H9 (cell line): Measurements from ENCODE around the gene ACOT11. TPM values are rescaled to one million over a fixed set of nuclear protein-coding genes. Genes with fewer than 3 reads are reported as not detected.
A peak's percentile ranks its signal among the peaks of the same experiment; 100 is the strongest.

Experiments used
- DNase-seq: peaks from one replicate; pipeline ENCODE4 v3.0.0-alpha.2; 2017
- H2AFZ ChIP-seq: one replicate; pipeline ENCODE4 v1.6.1; 2013; ENCODE audit warnings: mild to moderate bottlenecking, low read length, control low read depth, moderate library complexity
- H2AK5ac ChIP-seq: 2 replicates; pipeline ENCODE4 v1.6.1; 2013; ENCODE audit warnings: low read length, control low read depth, mixed read lengths; ENCODE audit not compliant: insufficient read length
- H2BK120ac ChIP-seq: one replicate; pipeline ENCODE4 v1.6.1; 2013; ENCODE audit warnings: low read depth, mild to moderate bottlenecking, low read length, control low read depth, inconsistent platforms; ENCODE audit not compliant: poor library complexity, severe bottlenecking
- H2BK12ac ChIP-seq: 2 replicates; pipeline ENCODE4 v1.6.1; 2013; ENCODE audit warnings: low read length, control low read depth, mixed read lengths, low read depth; ENCODE audit not compliant: insufficient read length
- H2BK15ac ChIP-seq: 2 replicates; pipeline ENCODE4 v1.6.1; 2013; ENCODE audit warnings: low read depth, low read length, control low read depth
- H2BK20ac ChIP-seq: one replicate; pipeline ENCODE4 v1.6.1; 2013; ENCODE audit warnings: low read depth, mild to moderate bottlenecking, low read length, control low read depth, inconsistent platforms; ENCODE audit not compliant: poor library complexity, severe bottlenecking
- H2BK5ac ChIP-seq: 2 replicates; pipeline ENCODE4 v1.6.1; 2013; ENCODE audit warnings: low read length, control low read depth, mixed read lengths; ENCODE audit not compliant: insufficient read length
- H3K14ac ChIP-seq: 2 replicates; pipeline ENCODE4 v1.6.1; 2013; ENCODE audit warnings: low read length, control low read depth; ENCODE audit not compliant: insufficient read depth
- H3K18ac ChIP-seq: 2 replicates; pipeline ENCODE4 v1.6.1; 2013; ENCODE audit warnings: low read depth, mild to moderate bottlenecking, mixed read lengths, low read length, control low read depth; ENCODE audit not compliant: insufficient read length
- H3K23ac ChIP-seq: 2 replicates; pipeline ENCODE4 v1.6.1; 2013; ENCODE audit warnings: low read length, control low read depth, mixed read lengths, low read depth; ENCODE audit not compliant: insufficient read length
- H3K23me2 ChIP-seq: 2 replicates; pipeline ENCODE4 v1.6.1; 2013; ENCODE audit warnings: low read depth, mild to moderate bottlenecking, mixed read lengths, low read length, control low read depth; ENCODE audit not compliant: insufficient read length, poor library complexity, severe bottlenecking
- H3K27ac ChIP-seq: 2 replicates; pipeline ENCODE4 v1.5.1; 2013; ENCODE audit warnings: low read length, control low read depth, mixed read lengths, low read depth; ENCODE audit not compliant: insufficient read length
- H3K27me3 ChIP-seq: 2 replicates; pipeline ENCODE4 v1.6.1; 2013; ENCODE audit warnings: low read length, control low read depth, inconsistent platforms; ENCODE audit not compliant: insufficient read depth
- H3K4ac ChIP-seq: 2 replicates; pipeline ENCODE4 v1.6.1; 2013; ENCODE audit warnings: low read depth, mild to moderate bottlenecking, control low read depth, inconsistent platforms, low read length, moderate library complexity
- H3K4me1 ChIP-seq: 2 replicates; pipeline ENCODE4 v1.6.1; 2013; ENCODE audit warnings: low read length, control low read depth, inconsistent platforms; ENCODE audit not compliant: insufficient read depth
- H3K4me2 ChIP-seq: 2 replicates; pipeline ENCODE4 v1.6.1; 2013; ENCODE audit warnings: low read length, control low read depth, mixed read lengths; ENCODE audit not compliant: insufficient read length, insufficient read depth
- H3K56ac ChIP-seq: 2 replicates; pipeline ENCODE4 v1.6.1; 2013; ENCODE audit warnings: low read depth, mild to moderate bottlenecking, mixed read lengths, low read length, control low read depth; ENCODE audit not compliant: insufficient read length
- H3K79me1 ChIP-seq: 2 replicates; pipeline ENCODE4 v1.6.1; 2013; ENCODE audit warnings: low read depth, mild to moderate bottlenecking, moderate library complexity, low read length, control low read depth, inconsistent platforms; ENCODE audit not compliant: insufficient read depth, poor library complexity, severe bottlenecking
- H3K79me2 ChIP-seq: 2 replicates; pipeline ENCODE4 v1.6.1; 2013; ENCODE audit warnings: low read length, control low read depth, inconsistent platforms; ENCODE audit not compliant: insufficient read depth
- H3K9ac ChIP-seq: 2 replicates; pipeline ENCODE4 v1.6.1; 2013; ENCODE audit warnings: low read length, control low read depth, mixed read lengths; ENCODE audit not compliant: insufficient read length; ENCODE audit errors: extremely low read depth
- H3K9me3 ChIP-seq: one replicate; pipeline ENCODE4 v1.6.1; 2013; ENCODE audit warnings: low read depth, low read length, inconsistent platforms; ENCODE audit not compliant: control insufficient read depth
- H3T11ph ChIP-seq: one replicate; pipeline ENCODE4 v1.6.1; 2013; ENCODE audit warnings: mild to moderate bottlenecking, low read length, control low read depth, inconsistent platforms
- H4K20me1 ChIP-seq: one replicate; pipeline ENCODE4 v1.6.1; 2013; ENCODE audit not compliant: control insufficient read depth, insufficient read length, insufficient read depth
- H4K5ac ChIP-seq: 2 replicates; pipeline ENCODE4 v1.6.1; 2013; ENCODE audit warnings: low read depth, mild to moderate bottlenecking, mixed read lengths, low read length, control low read depth; ENCODE audit not compliant: insufficient read length
- H4K8ac ChIP-seq: replicated peaks from 2 replicates; pipeline ENCODE4 v1.6.1; 2013; ENCODE audit warnings: low read length, control low read depth, mixed read lengths, low read depth; ENCODE audit not compliant: insufficient read length
- H4K91ac ChIP-seq: 2 replicates; pipeline ENCODE4 v1.6.1; 2013; ENCODE audit warnings: low read depth, mild to moderate bottlenecking, moderate library complexity, mixed read lengths, low read length, control low read depth; ENCODE audit not compliant: insufficient read length
- H3K27ac Mint-ChIP-seq, 3 experiments: 2 replicates in 2 of 3; 3 replicates in 1 of 3; pipeline ENCODE4 v1.8.0; 2020 to 2021; ENCODE audit warnings: mixed read lengths in 3 of 3, mild to moderate bottlenecking in 1 of 3, moderate library complexity in 1 of 3
- H3K27me3 Mint-ChIP-seq: 2 replicates; pipeline ENCODE4 v1.8.0; 2021; ENCODE audit warnings: low read depth, mild to moderate bottlenecking, moderate library complexity, mixed read lengths
- H3K36me3 Mint-ChIP-seq, 3 experiments: 2 replicates in 2 of 3; 3 replicates in 1 of 3; pipeline ENCODE4 v1.8.0; 2020 to 2021; ENCODE audit warnings: low read depth in 3 of 3, mixed read lengths in 3 of 3; ENCODE audit not compliant: insufficient read depth in 1 of 3
- H3K4me1 Mint-ChIP-seq, 2 experiments: 2 replicates each; pipeline ENCODE4 v1.8.0; 2020; ENCODE audit warnings: mixed read lengths in 2 of 2
- H3K4me3 Mint-ChIP-seq, 2 experiments: 2 replicates in 1 of 2; 3 replicates in 1 of 2; pipeline ENCODE4 v1.8.0; 2020 to 2021; ENCODE audit warnings: mild to moderate bottlenecking in 2 of 2, mixed read lengths in 2 of 2, moderate library complexity in 1 of 2
- H3K9me3 Mint-ChIP-seq, 2 experiments: 2 replicates in 1 of 2; 3 replicates in 1 of 2; pipeline ENCODE4 v1.8.0; 2020; ENCODE audit warnings: mild to moderate bottlenecking in 2 of 2, mixed read lengths in 2 of 2, moderate library complexity in 1 of 2
- WGBS: extraction: QIAGEN DNeasy Blood & Tissue Kit; methylation state at CpG from one replicate; pipeline ENCODE4 v1.1.7; 2013; ENCODE audit warnings: missing lambda C conversion rate, low lambda C conversion rate, mixed read lengths; ENCODE audit not compliant: insufficient read length; ENCODE audit errors: extremely low coverage; 5-methylcytosine and 5-hydroxymethylcytosine counted together
- total RNA-seq: library from RNA; stranded (reverse); gene quantifications from 2 replicates; pipeline ENCODE4 v1.2.1, GENCODE V29; 2021
- TF ChIP-seq, protein P1 (sequence below): fragments of 200-600 bp; sonication (generic); conservative IDR thresholded peaks from 3 replicates; pipeline ENCODE4 v1.8.0; 2021; ENCODE audit warnings: antibody characterized with exemption, mild to moderate bottlenecking

Gene ACOT11
- total RNA-seq, 1 experiment from 2014 or later: 4.0 TPM

DNA sequence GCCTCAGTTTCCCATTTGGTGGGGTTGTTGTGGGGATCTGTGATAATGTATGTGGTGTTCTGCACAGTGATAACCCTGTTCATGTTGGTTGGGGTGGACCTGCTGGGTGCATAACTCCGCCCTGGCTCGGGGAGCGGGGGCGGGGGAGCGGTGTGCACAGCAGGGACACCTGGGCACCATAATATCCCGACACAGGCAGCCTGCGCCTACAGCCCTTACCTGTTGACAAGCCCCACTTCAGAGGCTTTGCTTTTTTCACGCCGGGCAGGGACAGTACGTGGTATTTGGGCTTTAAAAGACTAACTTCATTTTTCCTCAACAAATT lies 48.0 kb upstream of the ACOT11 start:
- Mint-ChIP-seq H3K27ac (no peak overlapping the region), H3K36me3 (no peaks in the 10 kb centered on the region), H3K27me3 (peaks cover 24% of the 10 kb centered on the region), H3K9me3 (no peaks in the 10 kb centered on the region), H3K4me1 (peaks cover 29 to 32% of the 10 kb centered on the region in 2 experiments), H3K4me3 (peak overlapping the region; percentile 58 to 76)
- no peak overlapping the region for H4K5ac ChIP-seq
- no peak overlapping the region for H2BK12ac ChIP-seq
- no peak overlapping the region for H3K4ac ChIP-seq
- H2BK15ac ChIP-seq: no peak overlapping the region
- no peak overlapping the region for H2AK5ac ChIP-seq
- TF ChIP-seq, protein P1, sequence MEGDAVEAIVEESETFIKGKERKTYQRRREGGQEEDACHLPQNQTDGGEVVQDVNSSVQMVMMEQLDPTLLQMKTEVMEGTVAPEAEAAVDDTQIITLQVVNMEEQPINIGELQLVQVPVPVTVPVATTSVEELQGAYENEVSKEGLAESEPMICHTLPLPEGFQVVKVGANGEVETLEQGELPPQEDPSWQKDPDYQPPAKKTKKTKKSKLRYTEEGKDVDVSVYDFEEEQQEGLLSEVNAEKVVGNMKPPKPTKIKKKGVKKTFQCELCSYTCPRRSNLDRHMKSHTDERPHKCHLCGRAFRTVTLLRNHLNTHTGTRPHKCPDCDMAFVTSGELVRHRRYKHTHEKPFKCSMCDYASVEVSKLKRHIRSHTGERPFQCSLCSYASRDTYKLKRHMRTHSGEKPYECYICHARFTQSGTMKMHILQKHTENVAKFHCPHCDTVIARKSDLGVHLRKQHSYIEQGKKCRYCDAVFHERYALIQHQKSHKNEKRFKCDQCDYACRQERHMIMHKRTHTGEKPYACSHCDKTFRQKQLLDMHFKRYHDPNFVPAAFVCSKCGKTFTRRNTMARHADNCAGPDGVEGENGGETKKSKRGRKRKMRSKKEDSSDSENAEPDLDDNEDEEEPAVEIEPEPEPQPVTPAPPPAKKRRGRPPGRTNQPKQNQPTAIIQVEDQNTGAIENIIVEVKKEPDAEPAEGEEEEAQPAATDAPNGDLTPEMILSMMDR: no peak
- H3K14ac ChIP-seq: no peak overlapping the region
- no peaks in the 10 kb centered on the region for H3K27me3 ChIP-seq
- peak; percentile 51 for DNase-seq
- H3K4me2 ChIP-seq: peak overlapping the region; percentile 45
- no peak overlapping the region for H2AFZ ChIP-seq
- H2BK120ac ChIP-seq: no peak overlapping the region
- no peak overlapping the region for H2BK5ac ChIP-seq
- no peak overlapping the region for H4K91ac ChIP-seq
- no peak overlapping the region for H3K18ac ChIP-seq
- H3K79me1 ChIP-seq: no peaks in the 10 kb centered on the region
- no peak overlapping the region for H3T11ph ChIP-seq
- H3K27ac ChIP-seq: no peak overlapping the region
- H4K20me1 ChIP-seq: no peaks in the 10 kb centered on the region
- H3K4me1 ChIP-seq: no peaks in the 10 kb centered on the region
- WGBS: no CpG with 5 or more reads among the region's 10 CpGs
- H3K9me3 ChIP-seq: no peaks in the 10 kb centered on the region
- no peak overlapping the region for H4K8ac ChIP-seq
- H3K56ac ChIP-seq: no peak overlapping the region
- no peaks in the 10 kb centered on the region for H3K79me2 ChIP-seq
- no peak overlapping the region for H3K23ac ChIP-seq
- H3K23me2 ChIP-seq: peaks cover 6% of the 10 kb centered on the region
- no peak overlapping the region for H2BK20ac ChIP-seq
- no peak overlapping the region for H3K9ac ChIP-seq
